Large intestine (tissue), 3 donors: ENCODE results near the gene RAB11FIP5. TPM values are rescaled to one million over a fixed set of nuclear protein-coding genes. Genes with fewer than 3 reads are reported as not detected.

Experiments used
- DNase-seq, 2 donors: peaks; one replicate each; pipeline versions ENCODE4 v3.0.0 to v3.0.0-alpha.2; 2013
- H3K27ac ChIP-seq: one replicate; pipeline ENCODE4 v1.5.1; 2013; ENCODE audit warnings: low read length
- H3K27me3 ChIP-seq: 2 replicates; pipeline ENCODE4 v1.6.1; 2013; ENCODE audit warnings: low read length; ENCODE audit not compliant: control insufficient read depth, insufficient read depth
- H3K36me3 ChIP-seq: 2 replicates; pipeline ENCODE4 v1.6.1; 2013; ENCODE audit warnings: low read length; ENCODE audit not compliant: control insufficient read depth, insufficient read depth
- H3K4me1 ChIP-seq: one replicate; pipeline ENCODE4 v1.6.1; 2013; ENCODE audit warnings: low read length; ENCODE audit not compliant: control insufficient read depth, insufficient read depth
- H3K4me3 ChIP-seq: one replicate; pipeline ENCODE4 v1.5.1; 2013; ENCODE audit warnings: low read length
- H3K9me3 ChIP-seq: one replicate; pipeline ENCODE4 v1.6.1; 2013; ENCODE audit warnings: mild to moderate bottlenecking, low read depth, low read length, moderate library complexity; ENCODE audit not compliant: control insufficient read depth
- WGBS: methylation state at CpG from one replicate; pipeline ENCODE4 v1.1.5; 2013; ENCODE audit warnings: low lambda C conversion rate; ENCODE audit not compliant: insufficient coverage; 5-methylcytosine and 5-hydroxymethylcytosine counted together
- polyA plus RNA-seq: library from polyadenylated mRNA; unstranded; fragments of 120-200 nt; gene quantifications from one replicate; pipeline ENCODE4 v1.2.1, GENCODE V29; 2013

Gene RAB11FIP5
- polyA plus RNA-seq, 1 donor = 21.4 TPM

GRCh38 chr2:73085691-73086090, 27.1 kb downstream of the RAB11FIP5 start:
- WGBS = no CpG with 5 or more reads among the region's 6 CpGs
- Histone ChIP-seq H3K4me3 (no peak overlapping the region), H3K27ac (peak overlapping the region; percentile 88), H3K4me1 (peaks cover 52% of the 10 kb centered on the region), H3K36me3 (peaks cover 32% of the 10 kb centered on the region), H3K9me3 (no peaks in the 10 kb centered on the region), H3K27me3 (no peaks in the 10 kb centered on the region)
- peak; percentile 72 to 74 for DNase-seq

GRCh38 chr2:73084971-73085370, 27.8 kb downstream of the RAB11FIP5 start:
- no peaks in the 10 kb centered on the region for H3K27me3 ChIP-seq
- DNase-seq = peak; percentile 71 to 78
- H3K27ac ChIP-seq = peak overlapping the region; percentile 88
- no peaks in the 10 kb centered on the region for H3K9me3 ChIP-seq
- no peak overlapping the region for H3K4me3 ChIP-seq
- H3K4me1 ChIP-seq = peaks cover 50% of the 10 kb centered on the region
- no CpG with 5 or more reads among the region's 3 CpGs for WGBS
- peaks cover 38% of the 10 kb centered on the region for H3K36me3 ChIP-seq

- H3K4me3 ChIP-seq = no peak overlapping the region
- peaks cover 45% of the 10 kb centered on the region for H3K4me1 ChIP-seq
- H3K27me3 ChIP-seq = no peaks in the 10 kb centered on the region
- no peaks in the 10 kb centered on the region for H3K9me3 ChIP-seq
- WGBS = no CpG with 5 or more reads among the region's 7 CpGs
- H3K27ac ChIP-seq = peak overlapping the region; percentile 88
- DNase-seq = peak in 1 of 2 donors; percentile 47
- H3K36me3 ChIP-seq = peaks cover 46% of the 10 kb centered on the region
These were observed 28.6 kb downstream of the RAB11FIP5 start for GRCh38 chr2:73083886-73084800.

GRCh38 chr2:73082523-73083410, 30.0 kb downstream of the RAB11FIP5 start:
- no peak for DNase-seq
- peaks cover 38% of the 10 kb centered on the region for H3K36me3 ChIP-seq
- WGBS = no CpG with 5 or more reads among the region's 13 CpGs

GRCh38 chr2:73081181-73081671, 31.5 kb downstream of the RAB11FIP5 start:
- peaks cover 29% of the 10 kb centered on the region for H3K36me3 ChIP-seq
- H3K27ac ChIP-seq = no peak overlapping the region
- no peak for DNase-seq
- no peak overlapping the region for H3K4me3 ChIP-seq
- H3K4me1 ChIP-seq = peaks cover 30% of the 10 kb centered on the region
- no peaks in the 10 kb centered on the region for H3K9me3 ChIP-seq
- 100% methylated on average over 1 of the region's 16 CpGs for WGBS
- H3K27me3 ChIP-seq = no peaks in the 10 kb centered on the region

More at GRCh38 chr2:73082523-73083410, 30.0 kb downstream of the RAB11FIP5 start:
- Histone ChIP-seq H3K27me3 (no peaks in the 10 kb centered on the region), H3K4me1 (peaks cover 32% of the 10 kb centered on the region), H3K27ac (peak overlapping the region; percentile 88), H3K4me3 (no peak overlapping the region), H3K9me3 (no peaks in the 10 kb centered on the region)

- H3K27me3 ChIP-seq = no peaks in the 10 kb centered on the region
- no peak overlapping the region for H3K4me3 ChIP-seq
- no peak for DNase-seq
- H3K36me3 ChIP-seq = peaks cover 36% of the 10 kb centered on the region
- no peak overlapping the region for H3K27ac ChIP-seq
- H3K4me1 ChIP-seq = peaks cover 26% of the 10 kb centered on the region
- H3K9me3 ChIP-seq = no peaks in the 10 kb centered on the region
- no CpG with 5 or more reads among the region's 31 CpGs for WGBS
These were observed 32.2 kb downstream of the RAB11FIP5 start for GRCh38 chr2:73080321-73081131.

GRCh38 chr2:73079636-73080035, 33.1 kb downstream of the RAB11FIP5 start:
- no CpG with 5 or more reads among the region's 9 CpGs for WGBS
- DNase-seq = no peak
- Histone ChIP-seq H3K27ac (no peak overlapping the region), H3K27me3 (no peaks in the 10 kb centered on the region), H3K4me3 (no peak overlapping the region), H3K4me1 (peaks cover 17% of the 10 kb centered on the region), H3K36me3 (peaks cover 43% of the 10 kb centered on the region), H3K9me3 (no peaks in the 10 kb centered on the region)

GRCh38 chr2:73078457-73079411, 34.0 kb downstream of the RAB11FIP5 start:
- no CpG with 5 or more reads among the region's 13 CpGs for WGBS
- no peaks in the 10 kb centered on the region for H3K9me3 ChIP-seq
- no peaks in the 10 kb centered on the region for H3K27me3 ChIP-seq
- no peak overlapping the region for H3K27ac ChIP-seq
- peaks cover 45% of the 10 kb centered on the region for H3K36me3 ChIP-seq
- DNase-seq = no peak
- no peak overlapping the region for H3K4me3 ChIP-seq
- peaks cover 8% of the 10 kb centered on the region for H3K4me1 ChIP-seq

GRCh38 chr2:73077424-73077795, 35.3 kb downstream of the RAB11FIP5 start:
- WGBS = no CpG with 5 or more reads among the region's 1 CpG
- no peaks in the 10 kb centered on the region for H3K9me3 ChIP-seq
- no peak for DNase-seq

More at GRCh38 chr2:73077424-73077795, 35.3 kb downstream of the RAB11FIP5 start:
- Histone ChIP-seq H3K36me3 (peaks cover 42% of the 10 kb centered on the region), H3K27ac (no peak overlapping the region), H3K27me3 (no peaks in the 10 kb centered on the region), H3K4me1 (no peaks in the 10 kb centered on the region), H3K4me3 (no peak overlapping the region)
